Hepatocyte (in vitro differentiated cells): ENCODE results near the gene TCAP. TPM values are rescaled to one million over a fixed set of nuclear protein-coding genes. Genes with fewer than 3 reads are reported as not detected.
A peak's percentile ranks its signal among the peaks of the same experiment; 100 is the strongest.

Source experiments
- DNase-seq: peaks from one replicate; pipeline ENCODE4 v3.0.0-alpha.2; 2016; ENCODE audit warnings: low spot score
- H2AFZ ChIP-seq: fragments of 200-600 bp; sonication (generic); 2 replicates; pipeline ENCODE4 v1.6.0; 2016; ENCODE audit warnings: antibody characterized with exemption, mild to moderate bottlenecking
- H3K27ac ChIP-seq: fragments of 200-600 bp; sonication (generic); 2 replicates; pipeline ENCODE4 v1.5.1; 2016; ENCODE audit warnings: mild to moderate bottlenecking
- H3K27me3 ChIP-seq: fragments of 200-600 bp; sonication (generic); 2 replicates; pipeline ENCODE4 v1.6.1; 2016
- H3K36me3 ChIP-seq: fragments of 200-600 bp; sonication (generic); replicated peaks from 2 replicates; pipeline ENCODE4 v1.5.1; 2016; ENCODE audit warnings: low read depth; ENCODE audit not compliant: insufficient read depth
- H3K4me1 ChIP-seq: fragments of 200-600 bp; sonication (generic); 2 replicates; pipeline ENCODE4 v1.5.1; 2016; ENCODE audit warnings: mild to moderate bottlenecking, moderate library complexity; ENCODE audit not compliant: insufficient read depth
- H3K4me2 ChIP-seq: fragments of 200-600 bp; sonication (generic); 2 replicates; pipeline ENCODE4 v1.6.0; 2016
- H3K4me3 ChIP-seq: fragments of 200-600 bp; sonication (generic); 2 replicates; pipeline ENCODE4 v1.5.1; 2016; ENCODE audit warnings: mild to moderate bottlenecking
- H3K79me2 ChIP-seq: fragments of 200-600 bp; sonication (generic); 2 replicates; pipeline ENCODE4 v1.6.0; 2017; ENCODE audit warnings: mild to moderate bottlenecking
- H3K9me2 ChIP-seq: fragments of 200-600 bp; sonication (generic); replicated peaks from 2 replicates; pipeline ENCODE4 v1.6.0; 2017; ENCODE audit warnings: mild to moderate bottlenecking; ENCODE audit not compliant: insufficient read depth
- H3K9me3 ChIP-seq: fragments of 200-600 bp; sonication (generic); 2 replicates; pipeline ENCODE4 v1.5.1; 2016; ENCODE audit warnings: low read depth, mild to moderate bottlenecking
- H4K20me1 ChIP-seq: fragments of 200-600 bp; sonication (generic); 2 replicates; pipeline ENCODE4 v1.6.0; 2016; ENCODE audit warnings: mild to moderate bottlenecking; ENCODE audit not compliant: insufficient read depth, poor library complexity, severe bottlenecking
- CTCF ChIP-seq: fragments of 200-600 bp; sonication (generic); IDR thresholded peaks from 2 replicates; pipeline ENCODE4 v1.5.1; 2016; ENCODE audit warnings: antibody characterized with exemption, mild to moderate bottlenecking; ENCODE audit not compliant: poor library complexity
- EZH2 ChIP-seq: fragments of 200-600 bp; sonication (generic); IDR thresholded peaks from 2 replicates; pipeline ENCODE4 v1.6.1; 2016; ENCODE audit warnings: antibody characterized with exemption, mild to moderate bottlenecking, borderline replicate concordance
- EZH2phosphoT487 ChIP-seq: fragments of 200-600 bp; sonication (generic); IDR thresholded peaks from one replicate; pipeline ENCODE4 v1.6.1; 2018; ENCODE audit warnings: antibody characterized with exemption, mild to moderate bottlenecking, low read depth, moderate library complexity; ENCODE audit not compliant: unreplicated experiment, severe bottlenecking
- WGBS: methylation state at CpG from one replicate; pipeline ENCODE4 v1.1.6; 2016; ENCODE audit warnings: low lambda C conversion rate; ENCODE audit errors: missing lambda C conversion rate; 5-methylcytosine and 5-hydroxymethylcytosine counted together
- polyA plus RNA-seq: library from polyadenylated mRNA; unstranded; fragments of >200 nt; fragmentation: Nextera tagmentation; extraction: Ambion mirVana; gene quantifications from 2 replicates; pipeline ENCODE4 v1.2.1, GENCODE V29; 2016
- total RNA-seq: library from RNA; depleted of rRNA; stranded (reverse); fragments of >200 nt; gene quantifications from 2 replicates; pipeline ENCODE4 v1.2.3, GENCODE V29; 2014

TCAP gene
- total and polyA plus RNA-seq, 2 experiments from 2014 or later = 0.64 to 0.90 TPM

- Histone ChIP-seq H3K27me3 (peaks cover 5% of the 10 kb centered on the region), H3K4me2 (peak overlapping the region; percentile 96), H3K27ac (no peak overlapping the region), H2AFZ (no peak overlapping the region), H3K4me3 (no peak overlapping the region), H3K36me3 (no peaks in the 10 kb centered on the region), H3K79me2 (no peaks in the 10 kb centered on the region), H3K9me2 (no peaks in the 10 kb centered on the region), H4K20me1 (no peaks in the 10 kb centered on the region), H3K4me1 (peaks cover 40% of the 10 kb centered on the region), H3K9me3 (no peaks in the 10 kb centered on the region)
- TF ChIP-seq EZH2 = no peak
- TF ChIP-seq EZH2phosphoT487 = no peak
- TF ChIP-seq CTCF = no peak
- DNase-seq = no peak
- WGBS = 94% methylated on average over 22 of the region's 23 CpGs
Measured at GRCh38 chr17:39669897-39670735, 5.0 kb downstream of the TCAP start.

GRCh38 chr17:39670746-39671145, 5.6 kb downstream of the TCAP start:
- H3K9me2 ChIP-seq = no peaks in the 10 kb centered on the region
- no peaks in the 10 kb centered on the region for H3K79me2 ChIP-seq
- peaks cover 5% of the 10 kb centered on the region for H3K27me3 ChIP-seq
- no peak for DNase-seq
- H3K4me1 ChIP-seq = peaks cover 43% of the 10 kb centered on the region
- no peak for TF ChIP-seq EZH2
- TF ChIP-seq CTCF = no peak
- no peak for TF ChIP-seq EZH2phosphoT487
- H3K27ac ChIP-seq = no peak overlapping the region
- no peak overlapping the region for H3K4me3 ChIP-seq
- H3K9me3 ChIP-seq = no peaks in the 10 kb centered on the region
- H3K4me2 ChIP-seq = no peak overlapping the region
- no peak overlapping the region for H2AFZ ChIP-seq
- H3K36me3 ChIP-seq = no peaks in the 10 kb centered on the region
- no peaks in the 10 kb centered on the region for H4K20me1 ChIP-seq
- WGBS = 73% methylated on average over 4 of the region's 4 CpGs

GRCh38 chr17:39671651-39672521, 6.7 kb downstream of the TCAP start:
- peak; percentile 70 for DNase-seq
- no peak overlapping the region for H3K4me3 ChIP-seq
- no peaks in the 10 kb centered on the region for H3K79me2 ChIP-seq
- no peaks in the 10 kb centered on the region for H3K36me3 ChIP-seq
- no peaks in the 10 kb centered on the region for H3K9me2 ChIP-seq
- H4K20me1 ChIP-seq = no peaks in the 10 kb centered on the region
- TF ChIP-seq CTCF (peak; percentile 70), EZH2 (no peak)
- H3K4me2 ChIP-seq = no peak overlapping the region
- H3K27ac ChIP-seq = no peak overlapping the region
- WGBS = 80% methylated on average over 18 of the region's 19 CpGs
- no peak overlapping the region for H2AFZ ChIP-seq
- H3K27me3 ChIP-seq = peaks cover 2% of the 10 kb centered on the region
- H3K9me3 ChIP-seq = no peaks in the 10 kb centered on the region
- peaks cover 34% of the 10 kb centered on the region for H3K4me1 ChIP-seq
